Lower lobe of right lung (tissue), 2 donors: ENCODE measurements around the gene DDX20. TPM values are rescaled to one million over a fixed set of nuclear protein-coding genes. Genes with fewer than 3 reads are reported as not detected.
A peak's percentile ranks its signal among the peaks of the same experiment; 100 is the strongest.

Source experiments
- ATAC-seq, 2 donors: fragments of 200-7000 bp; cut with Tn5 transposase; one replicate each; pipeline ENCODE4 v1.9.1; 2020 to 2022; ENCODE audit warnings: mild to moderate bottlenecking in 2 of 2, moderate library complexity in 2 of 2
- DNase-seq: peaks from one replicate; pipeline ENCODE4 v3.0.0-alpha.2; 2020
- H3K27ac ChIP-seq: fragments of 200-600 bp; one replicate; pipeline ENCODE4 v1.8.0; 2022
- H3K27me3 ChIP-seq: fragments of 200-600 bp; one replicate; pipeline ENCODE4 v1.8.0; 2022; ENCODE audit warnings: low read depth
- H3K36me3 ChIP-seq: fragments of 200-600 bp; one replicate; pipeline ENCODE4 v1.8.0; 2022; ENCODE audit warnings: mild to moderate bottlenecking
- H3K4me1 ChIP-seq: fragments of 200-600 bp; one replicate; pipeline ENCODE4 v1.8.0; 2022
- H3K4me3 ChIP-seq: fragments of 200-600 bp; one replicate; pipeline ENCODE4 v1.8.0; 2022; ENCODE audit warnings: mild to moderate bottlenecking
- H3K9me3 ChIP-seq: fragments of 200-600 bp; one replicate; pipeline ENCODE4 v1.8.0; 2022
- intact Hi-C: fragments of 100-400 bp; cut with DNase I; formaldehyde crosslinking; loops from one replicate; pipeline ENCODE4 v1.11.0; 2022
- total RNA-seq: library from RNA; stranded (reverse); fragmentation: NEBNext Ultra II Directional; extraction: Animal tissue kit (Norgen Biotek cat#: 25700); gene quantifications from one replicate; pipeline ENCODE4 v1.2.1, GENCODE V29; 2021
- TF ChIP-seq, protein P1 (sequence below): fragments of 200-600 bp; IDR thresholded peaks from one replicate; pipeline ENCODE4 v1.8.0; 2022; ENCODE audit warnings: antibody characterized with exemption, mild to moderate bottlenecking
- donor health status: DM: no; HTN: yes; CAD: no; lungs with severe emphysema.

The DDX20 gene
- total RNA-seq, 1 donor from 2014 or later = 11.4 TPM

DNA sequence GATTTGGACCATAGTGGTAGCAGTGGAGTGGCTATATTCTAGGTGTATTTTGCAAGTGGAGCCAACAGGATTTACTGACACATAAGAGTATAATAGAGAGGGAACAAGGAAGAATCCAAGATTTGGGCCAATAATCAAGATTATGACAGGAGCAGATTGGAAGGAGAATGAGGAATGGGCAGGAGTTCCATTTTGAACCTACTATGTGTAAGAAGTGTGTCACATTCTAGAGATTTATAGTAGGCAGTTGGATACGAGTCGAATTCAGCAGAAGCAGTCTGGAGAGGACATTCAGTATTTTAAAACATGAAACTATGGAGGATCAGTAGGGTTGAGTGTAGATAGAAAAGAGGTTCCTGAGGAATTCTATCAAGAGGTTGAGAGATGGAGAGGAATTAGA is 38.3 kb upstream of the DDX20 start:
- H3K36me3 ChIP-seq = peaks cover 22% of the 10 kb centered on the region
- no peaks in the 10 kb centered on the region for H3K9me3 ChIP-seq
- H3K27ac ChIP-seq = no peak overlapping the region
- H3K27me3 ChIP-seq = no peaks in the 10 kb centered on the region
- ATAC-seq (no peak), DNase-seq (no peak)
- TF ChIP-seq, protein P1, sequence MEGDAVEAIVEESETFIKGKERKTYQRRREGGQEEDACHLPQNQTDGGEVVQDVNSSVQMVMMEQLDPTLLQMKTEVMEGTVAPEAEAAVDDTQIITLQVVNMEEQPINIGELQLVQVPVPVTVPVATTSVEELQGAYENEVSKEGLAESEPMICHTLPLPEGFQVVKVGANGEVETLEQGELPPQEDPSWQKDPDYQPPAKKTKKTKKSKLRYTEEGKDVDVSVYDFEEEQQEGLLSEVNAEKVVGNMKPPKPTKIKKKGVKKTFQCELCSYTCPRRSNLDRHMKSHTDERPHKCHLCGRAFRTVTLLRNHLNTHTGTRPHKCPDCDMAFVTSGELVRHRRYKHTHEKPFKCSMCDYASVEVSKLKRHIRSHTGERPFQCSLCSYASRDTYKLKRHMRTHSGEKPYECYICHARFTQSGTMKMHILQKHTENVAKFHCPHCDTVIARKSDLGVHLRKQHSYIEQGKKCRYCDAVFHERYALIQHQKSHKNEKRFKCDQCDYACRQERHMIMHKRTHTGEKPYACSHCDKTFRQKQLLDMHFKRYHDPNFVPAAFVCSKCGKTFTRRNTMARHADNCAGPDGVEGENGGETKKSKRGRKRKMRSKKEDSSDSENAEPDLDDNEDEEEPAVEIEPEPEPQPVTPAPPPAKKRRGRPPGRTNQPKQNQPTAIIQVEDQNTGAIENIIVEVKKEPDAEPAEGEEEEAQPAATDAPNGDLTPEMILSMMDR = no peak
- H3K4me1 ChIP-seq = peaks cover 30% of the 10 kb centered on the region
- no peak overlapping the region for H3K4me3 ChIP-seq
- intact Hi-C loops = no loop called here

- intact Hi-C loops = no loop called here
- Histone ChIP-seq H3K27me3 (no peaks in the 10 kb centered on the region), H3K9me3 (no peaks in the 10 kb centered on the region), H3K4me3 (no peak overlapping the region), H3K4me1 (peaks cover 30% of the 10 kb centered on the region), H3K36me3 (peaks cover 18% of the 10 kb centered on the region), H3K27ac (peak overlapping the region; percentile 73)
- DNase-seq = no peak
- TF ChIP-seq, protein P1 = no peak
- ATAC-seq = no peak
Measured at GRCh38 chr1:111719135-111719534, 36.6 kb upstream of the DDX20 start.

- Histone ChIP-seq H3K4me1 (peaks cover 30% of the 10 kb centered on the region), H3K9me3 (no peaks in the 10 kb centered on the region), H3K27ac (peak overlapping the region; percentile 73), H3K4me3 (no peak overlapping the region), H3K27me3 (no peaks in the 10 kb centered on the region), H3K36me3 (peaks cover 18% of the 10 kb centered on the region)
- intact Hi-C loops = no loop called here
- TF ChIP-seq, protein P1 = no peak
- ATAC-seq (peak; percentile 3 to 23), DNase-seq (no peak)
Measured at GRCh38 chr1:111719674-111720132, 36.0 kb upstream of the DDX20 start.

DNA sequence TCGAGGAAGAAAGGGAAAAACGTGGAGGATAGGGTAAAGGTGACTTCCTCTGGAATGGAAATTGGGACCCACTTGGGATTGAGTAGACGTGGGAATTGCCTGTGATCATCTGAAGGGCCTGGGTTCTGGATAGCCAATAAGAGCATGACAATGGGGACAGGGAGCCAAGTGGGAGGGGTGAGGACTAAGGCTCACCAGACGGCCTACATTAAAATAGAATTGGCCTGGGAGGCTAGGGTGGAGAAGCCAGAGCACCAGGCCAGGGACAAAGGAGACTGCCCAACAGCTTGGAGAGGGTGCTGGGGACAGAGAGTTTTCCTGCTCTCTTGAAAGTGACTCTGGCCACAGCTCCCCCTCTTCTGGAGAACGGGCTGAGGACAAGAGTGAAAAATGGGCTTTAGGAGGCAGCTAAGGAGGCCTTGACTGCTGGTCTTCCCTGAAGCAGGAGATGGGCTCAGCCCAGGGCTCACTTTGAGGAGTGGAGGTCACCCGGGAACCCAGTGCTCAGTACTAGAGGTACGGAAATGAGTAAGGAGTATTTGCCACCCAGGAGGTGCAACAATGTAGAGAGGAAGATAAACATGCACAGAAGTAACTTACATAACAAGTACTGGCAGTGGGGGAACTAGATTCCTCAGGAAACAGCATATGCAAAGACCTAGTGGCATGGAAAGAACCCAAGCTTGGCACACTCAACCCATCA is 35.3 kb upstream of the DDX20 start:
- intact Hi-C loops = no loop called here

GRCh38 chr1:111720977-111721786 is 34.5 kb upstream of the DDX20 start:
- intact Hi-C loops = no loop called here
- DNase-seq = no peak
- TF ChIP-seq, protein P1 = no peak
- H3K9me3 ChIP-seq = no peaks in the 10 kb centered on the region
- no peaks in the 10 kb centered on the region for H3K27me3 ChIP-seq
- H3K27ac ChIP-seq = peak overlapping the region; percentile 73
- peaks cover 30% of the 10 kb centered on the region for H3K4me1 ChIP-seq
- peak; percentile 20 to 59 for ATAC-seq
- peaks cover 12% of the 10 kb centered on the region for H3K36me3 ChIP-seq
- H3K4me3 ChIP-seq = no peak overlapping the region

More for the DNA sequence above, 35.3 kb upstream of the DDX20 start:
- ATAC-seq (peak; percentile 76 to 86), DNase-seq (no peak)
- TF ChIP-seq, protein P1 = no peak
- Histone ChIP-seq H3K9me3 (no peaks in the 10 kb centered on the region), H3K27ac (peak overlapping the region; percentile 73), H3K4me1 (peaks cover 30% of the 10 kb centered on the region), H3K36me3 (peaks cover 15% of the 10 kb centered on the region), H3K4me3 (no peak overlapping the region), H3K27me3 (no peaks in the 10 kb centered on the region)
